HCT116 (cell line): ENCODE results near the gene TMBIM6. TPM values are rescaled to one million over a fixed set of nuclear protein-coding genes. Genes with fewer than 3 reads are reported as not detected.

Experiments used
- ATAC-seq: fragments of 200-7000 bp; cut with Tn5 transposase; 2 replicates; pipeline ENCODE4 v1.9.1; 2020; ENCODE audit warnings: mild to moderate bottlenecking, moderate library complexity
- BruUV-seq: library from RNA; stranded (reverse); fragments of 400-500 nt; replicated peaks from 2 replicates; lab custom pipeline; 2021; lab: Mats Ljungman, UMichigan
- CTCF ChIA-PET: fragments of 300-600 bp; sonication (Branson Sonifier 250); formaldehyde crosslinking; loops from one replicate; lab custom pipeline; 2021; ENCODE audit warnings: antibody characterized with exemption; lab: Charles Lee
- POLR2A ChIA-PET: fragments of 300-600, 350-600 bp; sonication (Branson Sonifier 250); formaldehyde crosslinking; loops from one replicate; lab custom pipeline; 2021; ENCODE audit warnings: antibody characterized with exemption; lab: Charles Lee
- RAD21 ChIA-PET, 2 experiments: fragments of 300-600 bp; sonication (Branson Sonifier 250); formaldehyde crosslinking; loops; one replicate each; lab custom pipeline; 2023; ENCODE audit warnings: low total read pairs in 2 of 2; ENCODE audit not compliant: uncharacterized antibody in 2 of 2, unreplicated experiment in 2 of 2, low non-redundant PET in 1 of 2; lab: Charles Lee
- DNase-seq: peaks from one replicate; pipeline ENCODE4 v3.0.0-alpha.2; 2010; ENCODE audit warnings: low read depth, low spot score
- H2AFZ ChIP-seq: fragments of 200-600 bp; shearing (Covaris generic), sonication (generic); 2 replicates; pipeline ENCODE4 v1.6.1; 2017; ENCODE audit warnings: low read depth, mixed run types, mixed read lengths, antibody characterized with exemption, low read length; ENCODE audit not compliant: poor library complexity, severe bottlenecking
- H3K27ac ChIP-seq: 2 replicates; pipeline ENCODE4 v1.5.1; 2012; ENCODE audit warnings: low read depth, low read length
- H3K27me3 ChIP-seq: fragments of 200-600 bp; sonication (generic); 2 replicates; pipeline ENCODE4 v1.6.1; 2016; ENCODE audit warnings: mixed run types, low read length, mixed read lengths; ENCODE audit not compliant: insufficient read depth
- H3K36me3 ChIP-seq, 2 experiments: fragments of 200-500 bp in 1 of 2; fragments of 200-600 bp in 1 of 2; sonication (Bioruptor generic) in 1 of 2; sonication (generic) in 1 of 2; 2 replicates each; pipeline versions ENCODE4 v1.5.1 to v1.6.1; 2014 to 2016; ENCODE audit warnings: low read length in 2 of 2, inconsistent platforms in 1 of 2, mixed read lengths in 1 of 2, mixed run types in 1 of 2; ENCODE audit not compliant: insufficient read depth in 2 of 2, control insufficient read depth in 1 of 2
- H3K4me1 ChIP-seq, 2 experiments: fragments of 200-600 bp in 1 of 2; sonication (generic) in 1 of 2; 2 replicates each; pipeline versions ENCODE4 v1.5.1 to v1.6.1; 2012 to 2017; ENCODE audit warnings: low read length in 2 of 2, inconsistent platforms in 1 of 2, mild to moderate bottlenecking in 1 of 2, mixed read lengths in 1 of 2, mixed run types in 1 of 2, moderate library complexity in 1 of 2; ENCODE audit not compliant: insufficient read depth in 2 of 2, control insufficient read depth in 1 of 2
- H3K4me2 ChIP-seq: fragments of 200-600 bp; sonication (generic); 2 replicates; pipeline ENCODE4 v1.6.1; 2017; ENCODE audit warnings: mixed run types, low read length, mixed read lengths
- H3K4me3 ChIP-seq, 2 experiments: fragments of 200-600 bp in 1 of 2; sonication (generic) in 1 of 2; replicated peaks in 1 of 2; 2 replicates each; pipeline ENCODE4 v1.5.1; 2011 to 2016; ENCODE audit warnings: low read length in 2 of 2, control low read depth in 1 of 2, low read depth in 1 of 2, mild to moderate bottlenecking in 1 of 2, mixed read lengths in 1 of 2, mixed run types in 1 of 2
- H3K79me2 ChIP-seq: fragments of 200-600 bp; sonication (generic); 2 replicates; pipeline ENCODE4 v1.6.1; 2017; ENCODE audit warnings: mild to moderate bottlenecking, mixed run types, low read length, moderate library complexity, mixed read lengths; ENCODE audit not compliant: insufficient read depth
- H3K9ac ChIP-seq: fragments of 200-600 bp; sonication (generic); 2 replicates; pipeline ENCODE4 v1.6.1; 2016; ENCODE audit warnings: low read length, mixed read lengths
- H3K9me2 ChIP-seq: fragments of 200-600 bp; sonication (generic), shearing (Covaris generic); 2 replicates; pipeline ENCODE4 v1.6.1; 2017; ENCODE audit warnings: mixed run types, mild to moderate bottlenecking, moderate library complexity; ENCODE audit not compliant: insufficient read depth
- H3K9me3 ChIP-seq, 2 experiments: fragments of 200-500 bp in 1 of 2; fragments of 200-600 bp in 1 of 2; sonication (Bioruptor generic) in 1 of 2; sonication (generic) in 1 of 2; 2 replicates each; pipeline ENCODE4 v1.6.1; 2014 to 2017; ENCODE audit warnings: low read length in 2 of 2, mixed read lengths in 2 of 2, inconsistent platforms in 1 of 2, low read depth in 1 of 2, mild to moderate bottlenecking in 1 of 2, mixed run types in 1 of 2, moderate library complexity in 1 of 2; ENCODE audit not compliant: control insufficient read depth in 1 of 2, insufficient read depth in 1 of 2
- H4K20me1 ChIP-seq: fragments of 200-600 bp; sonication (generic), shearing (Covaris generic); 2 replicates; pipeline ENCODE4 v1.6.1; 2017; ENCODE audit warnings: mixed run types, mild to moderate bottlenecking, moderate library complexity; ENCODE audit not compliant: insufficient read depth
- ATF3 ChIP-seq: IDR thresholded peaks from 2 replicates; pipeline ENCODE4 v1.6.1; 2012
- CBX3 ChIP-seq: IDR thresholded peaks from 2 replicates; pipeline ENCODE4 v1.6.1; 2012; ENCODE audit warnings: low read depth
- EGR1 ChIP-seq: IDR thresholded peaks from 2 replicates; pipeline ENCODE4 v1.6.1; 2012; ENCODE audit warnings: low read depth
- EZH2 ChIP-seq: fragments of 200-600 bp; sonication (generic); IDR thresholded peaks from 2 replicates; pipeline ENCODE4 v1.6.1; 2017; ENCODE audit warnings: antibody characterized with exemption, mixed run types
- MAX ChIP-seq: IDR thresholded peaks from 2 replicates; pipeline ENCODE4 v1.6.1; 2012
- POLR2A ChIP-seq: IDR thresholded peaks from 2 replicates; pipeline ENCODE4 v1.7.0; 2011; ENCODE audit warnings: borderline replicate concordance; ENCODE audit not compliant: insufficient read depth, insufficient read length; ENCODE audit errors: extremely low read depth
- REST ChIP-seq: IDR thresholded peaks from 2 replicates; pipeline ENCODE4 v1.6.1; 2012; ENCODE audit warnings: low read depth
- SIN3A ChIP-seq: IDR thresholded peaks from 2 replicates; pipeline ENCODE4 v1.6.1; 2012; ENCODE audit warnings: low read depth
- SP1 ChIP-seq: IDR thresholded peaks from 2 replicates; pipeline ENCODE4 v1.6.1; 2012; ENCODE audit warnings: low read depth
- TCF7L2 ChIP-seq: IDR thresholded peaks from 2 replicates; pipeline ENCODE4 v1.7.0; 2011; ENCODE audit warnings: borderline replicate concordance, inconsistent platforms; ENCODE audit not compliant: insufficient read depth, insufficient read length; ENCODE audit errors: extremely low read depth
- ZBTB33 ChIP-seq: IDR thresholded peaks from 2 replicates; pipeline ENCODE4 v1.6.1; 2011; ENCODE audit warnings: mild to moderate bottlenecking, low read length, moderate library complexity; ENCODE audit not compliant: insufficient replicate concordance; ENCODE audit errors: extremely low read depth
- ZFX ChIP-seq: fragments of 450-650 bp; IDR thresholded peaks from 2 replicates; pipeline ENCODE4 v1.6.1; 2017
- ZNF274 ChIP-seq: fragments of 200-500 bp; sonication (Bioruptor generic); IDR thresholded peaks from 2 replicates; pipeline ENCODE4 v1.6.1; 2014; ENCODE audit warnings: mild to moderate bottlenecking, low read depth, low read length, inconsistent platforms
- intact Hi-C: fragments of 100-400 bp; cut with micrococcal nuclease; formaldehyde crosslinking; loops from 2 replicates; pipeline ENCODE4 v1.10.0; 2022
- total RNA-seq: library from RNA; stranded (reverse); gene quantifications from one replicate; pipeline ENCODE4 v1.2.1, GENCODE V29; 2021; ENCODE audit not compliant: unreplicated experiment

TMBIM6 gene
- total RNA-seq, 1 experiment from 2014 or later: 510 TPM

GRCh38 chr12:49702009-49702408 lies 39.3 kb upstream of the TMBIM6 start:
- intact Hi-C loops: no loop called here
- H3K4me1 ChIP-seq: peaks cover 0 to 18% of the 10 kb centered on the region in 2 experiments
- TF ChIP-seq ZFX (no peak), EZH2 (no peak), EGR1 (no peak)
- POLR2A ChIA-PET: no interaction called here
- no peaks in the 10 kb centered on the region for H3K9me2 ChIP-seq
- DNase-seq: no peak
- no peaks in the 10 kb centered on the region for H3K79me2 ChIP-seq
- no peak for ATAC-seq
- H3K9ac ChIP-seq: no peak overlapping the region
- RAD21 ChIA-PET: no interaction called here
- H3K27me3 ChIP-seq: no peaks in the 10 kb centered on the region; the same call in 1 of the 2 replicates
- no peak overlapping the region for H3K4me3 ChIP-seq
- CTCF ChIA-PET: no interaction called here
- no peak overlapping the region for H3K27ac ChIP-seq
- no peaks in the 10 kb centered on the region for H3K9me3 ChIP-seq
- H3K4me2 ChIP-seq: no peak overlapping the region
- H2AFZ ChIP-seq: no peak overlapping the region
- no TSS peak for BruUV-seq
- no peaks in the 10 kb centered on the region for H3K36me3 ChIP-seq
- no peaks in the 10 kb centered on the region for H4K20me1 ChIP-seq

- RAD21 ChIA-PET: no interaction called here
- no TSS peak for BruUV-seq
- Histone ChIP-seq H3K9ac (no peak overlapping the region), H3K27me3 (no peaks in the 10 kb centered on the region; the same call in 1 of the 2 replicates), H3K4me3 (no peak overlapping the region), H4K20me1 (no peaks in the 10 kb centered on the region), H3K9me3 (no peaks in the 10 kb centered on the region), H2AFZ (no peak overlapping the region), H3K36me3 (no peaks in the 10 kb centered on the region), H3K27ac (no peak overlapping the region), H3K79me2 (no peaks in the 10 kb centered on the region), H3K4me2 (no peak overlapping the region), H3K4me1 (peaks cover 0 to 24% of the 10 kb centered on the region in 2 experiments), H3K9me2 (no peaks in the 10 kb centered on the region)
- ATAC-seq (no peak), DNase-seq (no peak)
- intact Hi-C loops: no loop called here
- CTCF ChIA-PET: interaction anchor here (1.4 kb wide), 1 partner anchor 39 kb away, joined by 6 read pairs; the partner anchor contains the start of gene TMBIM6
- POLR2A ChIA-PET: no interaction called here
- TF ChIP-seq EZH2 (no peak), ATF3 (no peak), POLR2A (no peak), SP1 (no peak), MAX (no peak), SIN3A (no peak), ZNF274 (no peak), CBX3 (no peak), REST (no peak), ZFX (no peak), TCF7L2 (no peak), ZBTB33 (no peak)
Observed at GRCh38 chr12:49702676-49703215, 38.6 kb upstream of the TMBIM6 start.
